NB4 (cell line): ENCODE measurements around the gene FKBP14.

Experiments
- DNase-seq: peaks from one replicate; pipeline ENCODE4 v3.0.0; 2010; ENCODE audit warnings: low read depth
- H3K4me3 ChIP-seq: one replicate; pipeline ENCODE4 v1.5.1; 2011; ENCODE audit warnings: mild to moderate bottlenecking, low read depth, low read length, moderate library complexity
- MYC ChIP-seq: IDR thresholded peaks from 2 replicates; pipeline ENCODE4 v1.6.1; 2011; ENCODE audit warnings: low read depth, low read length
- POLR2A ChIP-seq: IDR thresholded peaks from 2 replicates; pipeline ENCODE4 v1.6.1; 2011; ENCODE audit warnings: mild to moderate bottlenecking; ENCODE audit not compliant: insufficient read length; ENCODE audit errors: extremely low read depth
- TF ChIP-seq, protein P1 (sequence below): IDR thresholded peaks from one replicate; pipeline ENCODE4 v1.5.1; 2012; ENCODE audit warnings: low read depth, low read length
- TF ChIP-seq, protein P2 (sequence below): IDR thresholded peaks from 2 replicates; pipeline ENCODE4 v1.6.1; 2011; ENCODE audit warnings: low read depth, low read length

FKBP14 gene

DNA sequence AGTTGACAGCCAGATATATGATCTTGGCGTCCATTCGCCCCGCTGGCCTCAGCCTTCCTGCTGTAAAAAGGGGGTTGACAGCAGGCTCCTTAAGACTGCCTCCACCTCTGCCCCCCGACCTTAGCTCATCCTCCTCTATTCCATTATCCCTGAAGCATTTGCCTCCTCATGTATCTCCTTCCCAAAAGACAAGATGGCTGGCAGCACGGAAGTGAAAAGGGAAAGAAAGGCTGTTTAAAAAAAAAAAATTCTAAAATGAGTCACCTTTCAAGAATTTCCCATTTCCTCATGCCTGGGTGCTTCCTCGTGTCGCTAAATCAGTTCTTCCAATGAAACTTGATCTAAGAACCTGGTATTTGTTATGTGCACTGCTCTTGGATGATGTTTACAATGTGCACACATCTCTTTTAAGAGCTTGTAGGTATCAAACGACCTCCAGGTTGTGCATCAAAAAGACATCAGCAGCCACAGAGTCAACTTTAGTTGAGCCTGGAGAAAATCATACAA, 38.6 kb downstream of the FKBP14 start:
- TF ChIP-seq MYC (no peak), POLR2A (no peak)
- TF ChIP-seq, protein P1, sequence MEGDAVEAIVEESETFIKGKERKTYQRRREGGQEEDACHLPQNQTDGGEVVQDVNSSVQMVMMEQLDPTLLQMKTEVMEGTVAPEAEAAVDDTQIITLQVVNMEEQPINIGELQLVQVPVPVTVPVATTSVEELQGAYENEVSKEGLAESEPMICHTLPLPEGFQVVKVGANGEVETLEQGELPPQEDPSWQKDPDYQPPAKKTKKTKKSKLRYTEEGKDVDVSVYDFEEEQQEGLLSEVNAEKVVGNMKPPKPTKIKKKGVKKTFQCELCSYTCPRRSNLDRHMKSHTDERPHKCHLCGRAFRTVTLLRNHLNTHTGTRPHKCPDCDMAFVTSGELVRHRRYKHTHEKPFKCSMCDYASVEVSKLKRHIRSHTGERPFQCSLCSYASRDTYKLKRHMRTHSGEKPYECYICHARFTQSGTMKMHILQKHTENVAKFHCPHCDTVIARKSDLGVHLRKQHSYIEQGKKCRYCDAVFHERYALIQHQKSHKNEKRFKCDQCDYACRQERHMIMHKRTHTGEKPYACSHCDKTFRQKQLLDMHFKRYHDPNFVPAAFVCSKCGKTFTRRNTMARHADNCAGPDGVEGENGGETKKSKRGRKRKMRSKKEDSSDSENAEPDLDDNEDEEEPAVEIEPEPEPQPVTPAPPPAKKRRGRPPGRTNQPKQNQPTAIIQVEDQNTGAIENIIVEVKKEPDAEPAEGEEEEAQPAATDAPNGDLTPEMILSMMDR, result no peak
- TF ChIP-seq, protein P2, sequence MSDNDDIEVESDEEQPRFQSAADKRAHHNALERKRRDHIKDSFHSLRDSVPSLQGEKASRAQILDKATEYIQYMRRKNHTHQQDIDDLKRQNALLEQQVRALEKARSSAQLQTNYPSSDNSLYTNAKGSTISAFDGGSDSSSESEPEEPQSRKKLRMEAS, result no peak
- DNase-seq, result no peak
- no peak overlapping the region for H3K4me3 ChIP-seq

DNA sequence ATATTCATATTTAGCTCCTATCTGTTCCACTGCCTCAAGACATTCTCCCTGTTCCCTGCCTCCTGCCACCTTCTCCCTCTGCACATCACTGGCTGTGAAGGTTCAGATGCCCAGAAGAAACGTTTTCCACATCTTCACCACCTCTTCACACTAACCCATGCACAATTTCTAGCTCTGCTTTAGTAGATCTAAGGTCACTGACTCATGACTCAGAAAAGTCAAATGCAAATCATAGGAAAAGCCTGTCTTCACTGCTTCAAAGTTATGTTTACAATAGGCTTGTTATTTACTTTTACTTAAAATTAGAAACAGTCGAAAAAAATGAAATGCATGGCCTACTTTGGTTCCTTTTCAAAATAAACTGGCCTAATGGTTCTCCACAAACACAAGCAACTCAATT, 39.4 kb downstream of the FKBP14 start:
- H3K4me3 ChIP-seq, result no peak overlapping the region
- TF ChIP-seq POLR2A, result no peak
- TF ChIP-seq, protein P1, result no peak
- DNase-seq, result no peak

DNA sequence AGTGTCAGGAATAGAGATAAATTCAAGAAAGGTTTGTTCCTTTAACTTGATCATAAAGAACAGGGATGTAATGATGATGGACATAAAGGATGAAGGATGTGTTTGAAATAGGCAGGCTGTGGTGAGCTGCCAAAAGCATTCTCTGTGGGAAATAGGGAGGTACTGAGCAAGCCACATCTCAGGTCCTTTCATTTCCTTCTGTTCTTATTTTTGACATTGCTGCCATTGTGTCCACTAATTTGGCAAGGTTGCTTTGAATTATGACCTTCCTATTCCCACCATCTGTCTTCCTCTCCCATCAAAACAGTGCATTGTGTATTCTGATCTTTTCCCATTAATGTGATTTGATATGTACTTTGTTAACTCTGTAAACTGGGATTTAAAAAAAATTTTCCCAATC, 46.4 kb downstream of the FKBP14 start:
- DNase-seq, result no peak
- TF ChIP-seq, protein P1, result no peak
- no peak for TF ChIP-seq POLR2A
- TF ChIP-seq, protein P2, result no peak
- no peak for TF ChIP-seq MYC
- H3K4me3 ChIP-seq, result no peak overlapping the region

DNA sequence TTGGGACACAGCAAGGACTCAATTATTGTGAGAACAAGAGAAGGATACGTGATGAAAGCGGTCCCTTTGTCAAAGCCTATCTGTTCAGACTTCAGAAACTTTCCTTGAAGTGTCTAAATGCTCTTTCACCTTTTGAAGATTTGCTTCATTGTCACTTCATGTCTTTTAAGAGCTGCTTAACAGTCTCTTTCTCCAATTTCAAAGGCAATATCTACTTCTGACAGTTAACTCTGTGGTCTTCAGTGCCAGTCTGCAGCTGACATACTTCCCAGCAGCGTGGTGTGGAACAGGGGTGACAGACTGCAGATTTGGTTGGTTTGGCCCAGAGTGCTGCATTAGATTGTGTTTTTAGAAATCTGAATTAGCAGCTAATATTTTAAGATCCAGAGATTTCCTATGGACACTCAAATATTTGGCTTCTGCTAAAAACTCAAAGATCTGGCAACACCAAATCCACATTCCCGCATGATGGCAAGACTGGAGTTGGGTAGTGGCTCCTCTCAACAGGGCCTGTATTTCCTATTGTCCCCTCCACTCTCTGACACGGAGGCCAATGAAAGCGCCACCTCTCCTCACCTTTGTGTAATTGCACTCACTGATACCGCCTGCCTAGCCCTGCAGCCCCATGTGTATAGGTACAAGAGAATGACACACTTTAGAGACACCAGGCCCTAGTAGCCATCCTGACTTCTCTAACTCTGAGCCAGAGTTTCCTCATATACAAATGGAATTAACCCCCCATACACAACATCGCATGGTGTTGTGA, 48.4 kb downstream of the FKBP14 start:
- H3K4me3 ChIP-seq, result no peak overlapping the region
- TF ChIP-seq MYC (no peak), POLR2A (no peak)
- TF ChIP-seq, protein P1, result peak; percentile 31
- TF ChIP-seq, protein P2, result no peak
- peak; percentile 32 for DNase-seq

DNA sequence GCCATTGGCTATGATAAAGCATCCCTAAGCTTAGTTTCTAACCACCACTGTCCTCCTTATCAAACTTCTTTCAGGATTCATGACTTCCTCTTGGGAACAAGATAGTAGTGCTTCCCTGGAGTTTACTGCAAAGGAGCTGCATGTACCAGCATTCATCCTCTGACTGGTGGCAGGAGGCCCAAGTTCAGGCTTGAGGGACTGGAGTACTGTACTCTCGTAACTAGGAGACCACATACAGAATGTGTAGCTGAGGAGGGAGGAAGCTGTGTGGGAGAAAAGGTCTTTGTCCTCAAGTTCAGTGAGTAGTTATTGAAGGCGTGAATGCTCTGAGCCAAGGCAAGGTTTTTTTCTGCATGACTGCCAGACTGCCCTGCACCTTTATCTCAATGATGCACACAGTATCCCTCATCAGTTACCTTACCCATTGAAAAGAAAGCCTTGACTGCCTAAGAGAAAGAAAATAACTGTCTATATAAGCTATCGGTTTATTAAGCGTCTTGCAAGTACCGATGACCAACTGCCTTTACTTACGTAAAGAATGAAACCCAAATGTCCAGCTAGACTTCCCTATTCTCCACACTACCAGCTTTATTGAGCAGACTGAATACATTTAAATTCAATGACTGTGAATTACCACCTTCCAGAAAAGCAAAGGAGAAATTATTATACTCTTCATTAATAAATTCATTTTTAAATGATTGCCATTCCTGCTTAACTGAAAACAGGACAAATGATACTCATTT, 49.7 kb downstream of the FKBP14 start:
- no peak for DNase-seq
- no peak overlapping the region for H3K4me3 ChIP-seq
- TF ChIP-seq, protein P2, result no peak
- TF ChIP-seq POLR2A (no peak), MYC (no peak)
- TF ChIP-seq, protein P1, result no peak
